Activated naive CD4-positive, alpha-beta T cell treated with Interleukin-2 at 50 U/mL for 16 hours (primary cell): ENCODE data around the gene R3HDM4.
A peak's percentile ranks its signal among the peaks of the same experiment; 100 is the strongest.

Source experiments
- DNase-seq: peaks from one replicate; pipeline ENCODE4 v3.0.0-alpha.2; 2020

The R3HDM4 gene

DNA sequence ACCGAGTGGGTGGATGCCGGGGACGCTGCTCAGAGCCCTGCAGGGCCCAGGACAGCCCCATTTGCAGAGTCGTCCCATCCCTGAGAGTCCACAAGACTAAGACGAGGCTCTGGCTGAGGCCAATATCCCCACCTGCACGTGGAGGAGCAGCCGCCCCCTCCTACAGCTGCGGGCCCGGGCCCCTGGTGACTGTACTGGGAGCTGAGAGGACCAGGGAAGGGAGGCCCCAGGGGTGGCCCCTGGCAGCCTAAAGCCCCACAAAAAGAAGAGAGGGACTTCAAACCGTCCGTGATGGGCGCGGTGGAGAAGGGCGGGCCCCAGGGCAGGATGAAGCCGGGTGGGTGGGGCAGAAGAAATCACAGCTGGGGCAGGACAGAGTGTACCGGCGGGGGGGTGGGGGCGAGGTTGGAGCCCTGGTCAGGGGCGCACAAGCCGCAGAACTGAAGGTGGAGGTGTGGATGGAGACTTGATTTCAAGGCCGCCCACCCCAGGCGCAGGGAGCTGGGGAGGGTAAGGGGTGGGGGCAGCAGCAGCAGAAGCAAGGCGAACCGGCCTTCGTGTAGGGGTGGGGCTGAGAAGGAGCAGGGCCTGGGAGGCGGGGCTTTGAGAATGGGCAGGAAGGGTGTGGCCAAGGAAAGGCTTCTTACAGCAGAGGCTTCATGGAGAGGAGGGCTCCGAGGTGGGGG is 40.6 kb downstream of the R3HDM4 start:
- DNase-seq = peak; percentile 81

DNA sequence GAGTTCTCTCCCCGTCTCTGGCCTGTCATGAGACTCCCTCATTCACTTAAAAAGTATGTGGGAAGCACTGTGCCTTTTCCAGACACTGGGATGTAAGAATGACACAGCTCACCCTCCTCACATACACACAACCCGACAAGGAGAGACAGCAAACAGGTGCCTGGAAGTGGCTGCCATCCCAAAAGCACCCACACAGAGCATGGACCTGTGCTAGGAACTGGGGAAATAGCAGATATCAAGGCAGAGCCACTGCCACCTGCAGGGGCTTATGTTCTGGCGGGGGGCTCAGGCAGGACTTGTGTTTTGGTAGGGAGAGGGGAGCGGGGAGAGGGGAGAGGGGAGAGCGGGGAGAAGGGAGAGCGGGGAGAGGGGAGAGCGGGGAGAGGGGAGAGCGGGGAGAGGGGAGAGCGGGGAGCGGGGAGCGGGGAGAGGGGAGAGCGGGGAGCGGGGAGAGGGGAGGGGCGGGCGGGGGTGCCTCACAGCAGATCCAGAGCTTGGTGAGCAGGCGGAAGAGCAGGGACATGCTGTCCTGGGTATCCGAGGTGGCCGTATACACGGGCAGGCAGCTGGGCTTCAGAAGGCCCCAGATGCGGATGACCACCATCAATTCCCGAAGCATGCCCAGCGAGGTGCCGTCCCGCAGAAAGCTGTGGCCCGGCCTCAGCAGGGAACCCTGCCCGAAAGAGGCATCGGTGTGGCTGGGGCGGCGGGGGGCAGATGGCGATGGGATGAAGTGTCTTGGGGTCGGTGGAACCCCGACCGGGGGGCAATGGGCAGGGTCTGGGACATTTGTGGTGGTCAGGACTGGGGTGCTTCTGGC is 41.4 kb downstream of the R3HDM4 start:
- DNase-seq = peak; percentile 13

DNA sequence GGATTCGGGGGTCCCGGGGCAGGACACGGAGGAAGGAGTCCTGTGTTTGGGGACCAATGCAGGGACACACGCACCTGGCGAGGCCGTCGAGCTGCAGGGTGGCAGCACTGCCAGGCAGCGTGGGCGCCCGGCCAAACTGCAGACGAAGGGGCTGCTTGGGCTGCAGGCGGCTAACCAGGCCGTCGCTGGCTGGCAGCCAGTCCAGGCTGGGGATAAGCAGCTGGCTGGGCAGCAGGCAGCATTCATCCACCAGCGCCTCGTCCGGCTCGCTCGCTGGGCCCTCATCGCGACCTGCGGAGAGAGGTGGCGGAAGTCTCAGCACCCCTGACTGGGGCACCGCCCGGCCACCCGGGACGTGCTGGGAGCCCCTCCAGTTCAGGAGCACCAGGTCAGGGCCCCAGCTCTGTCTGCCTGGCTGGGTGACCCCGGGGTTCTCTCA is 42.0 kb downstream of the R3HDM4 start:
- no peak for DNase-seq

DNA sequence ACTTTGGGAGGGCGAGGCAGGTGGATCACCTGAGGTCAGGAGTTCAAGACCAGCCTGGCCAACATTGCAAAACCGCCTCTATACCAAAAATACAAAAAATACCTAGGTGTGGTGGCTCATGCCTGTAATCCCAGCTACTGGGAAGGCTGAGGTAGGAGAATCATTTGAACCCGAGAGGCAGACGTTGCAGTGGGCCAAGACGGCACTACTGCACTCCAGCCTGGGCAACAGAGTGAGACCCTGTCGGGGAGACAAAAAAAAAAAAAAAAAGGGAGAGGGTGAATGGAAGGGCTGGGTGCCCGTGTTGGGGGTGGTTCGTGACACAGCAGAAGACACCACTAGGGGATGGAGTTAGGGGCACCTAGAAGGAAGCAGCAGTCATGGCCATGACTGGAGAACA is 42.7 kb downstream of the R3HDM4 start:
- no peak for DNase-seq

DNA sequence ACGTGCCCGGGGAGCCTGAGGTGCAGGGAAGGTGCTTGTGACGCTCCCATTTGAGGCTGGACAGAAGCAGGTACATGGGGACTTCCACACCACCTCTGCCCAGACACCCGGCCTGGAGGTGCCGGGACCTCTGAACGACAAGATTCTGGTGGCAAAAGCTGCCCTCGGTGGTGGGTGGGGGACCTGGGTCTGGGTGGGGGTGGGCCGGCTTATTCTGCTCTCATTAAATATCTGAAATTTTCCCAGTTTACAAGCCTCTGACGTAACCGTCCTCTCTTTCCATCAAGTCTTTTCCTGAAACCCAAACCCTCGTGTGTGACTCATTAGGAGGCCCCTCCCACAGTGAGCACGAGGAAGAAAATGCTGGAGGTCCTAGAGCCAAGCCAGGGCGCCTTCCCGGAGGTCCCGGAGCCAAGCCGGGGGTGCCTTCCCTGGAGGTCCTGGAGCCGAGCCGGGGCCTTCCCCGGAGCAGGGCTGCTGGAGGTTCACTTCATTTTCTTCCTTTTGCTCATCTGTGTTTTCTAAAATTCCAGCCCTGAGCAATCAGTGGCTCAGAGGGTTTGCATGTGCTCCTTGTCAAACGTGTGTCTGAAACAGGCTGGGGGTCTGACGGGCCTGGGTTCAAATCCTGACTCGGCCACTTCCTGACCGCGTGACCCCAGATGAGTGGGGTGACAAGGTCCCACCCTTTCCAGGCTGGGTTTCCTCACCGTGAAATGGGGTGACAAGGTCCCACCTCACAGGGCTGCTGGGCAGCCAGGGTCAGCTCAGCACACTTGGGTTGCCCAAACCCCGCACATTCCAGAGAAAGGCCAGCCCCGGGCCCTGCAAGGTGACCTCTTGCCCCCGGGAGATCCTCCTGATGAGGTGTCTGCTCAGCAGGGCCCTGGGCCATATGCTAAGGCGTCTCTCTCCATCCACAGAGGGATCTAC is 43.5 kb downstream of the R3HDM4 start:
- no peak for DNase-seq

DNA sequence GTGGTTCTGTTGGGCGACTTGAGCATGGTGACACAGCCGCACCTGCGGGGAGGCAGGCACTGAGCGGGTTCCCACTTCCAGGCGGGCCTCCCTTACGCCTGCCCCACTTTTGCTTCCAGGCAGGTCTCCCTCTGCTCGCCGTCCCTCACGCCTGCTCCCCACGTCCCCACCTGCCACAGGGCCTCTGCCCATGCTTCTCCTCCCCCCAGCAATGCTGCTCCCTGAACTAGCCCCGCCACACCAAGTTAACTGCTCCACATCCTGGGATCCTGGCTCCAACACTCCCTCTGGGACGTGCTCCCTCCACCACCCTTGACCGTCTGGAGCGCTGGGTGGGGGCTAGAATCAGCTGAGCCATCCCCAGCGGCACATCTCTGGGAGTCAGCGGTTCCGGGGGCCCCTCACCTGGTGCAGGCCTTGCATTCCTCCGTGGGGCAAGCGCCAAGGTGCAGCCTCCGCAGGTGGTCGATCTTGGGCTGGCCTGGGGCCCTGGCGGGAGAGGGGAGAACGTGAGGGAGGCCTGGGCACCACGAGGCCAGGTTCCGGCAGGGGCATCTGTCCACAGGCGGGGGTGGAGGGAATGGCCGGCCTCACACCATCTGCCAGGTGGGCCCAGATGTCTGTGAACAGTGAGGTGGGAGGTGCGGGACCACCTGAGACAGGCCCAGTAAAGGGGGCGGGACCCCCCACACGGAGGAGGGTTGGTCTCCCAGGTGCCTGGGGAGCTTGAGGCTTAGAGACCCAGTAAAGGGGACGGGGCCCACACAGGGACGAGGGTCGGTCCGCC is 44.4 kb downstream of the R3HDM4 start:
- DNase-seq = no peak

DNA sequence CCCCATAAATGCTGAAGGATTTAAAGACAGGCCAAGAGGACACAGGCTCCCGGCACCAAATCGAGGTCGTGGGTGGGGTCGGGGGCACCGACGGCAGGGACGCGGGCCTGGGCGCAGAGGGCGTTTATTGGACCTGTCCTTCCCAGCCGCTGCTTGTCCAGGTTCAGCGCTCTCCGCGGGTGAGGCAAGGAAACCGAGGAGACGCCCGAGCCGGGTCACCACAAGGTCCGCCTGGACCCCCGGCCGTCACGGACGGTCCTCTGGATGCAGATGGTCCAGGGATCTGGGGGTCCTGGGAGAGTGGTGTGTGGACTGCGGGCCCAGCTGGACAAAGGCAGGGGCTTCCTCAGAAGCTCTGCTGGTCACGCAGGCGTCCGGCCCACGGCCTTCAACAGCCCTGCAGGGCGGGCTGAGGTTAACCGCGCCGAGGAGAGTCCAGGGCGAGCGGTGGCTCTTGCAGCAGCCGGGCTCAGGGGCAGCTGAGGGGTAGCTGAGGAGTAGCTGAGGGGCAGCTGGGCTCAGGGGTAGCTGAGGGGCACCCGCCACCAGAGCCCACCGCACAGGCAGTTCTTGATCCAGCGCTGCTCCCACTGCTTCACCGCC is 45.1 kb downstream of the R3HDM4 start:
- no peak for DNase-seq

DNA sequence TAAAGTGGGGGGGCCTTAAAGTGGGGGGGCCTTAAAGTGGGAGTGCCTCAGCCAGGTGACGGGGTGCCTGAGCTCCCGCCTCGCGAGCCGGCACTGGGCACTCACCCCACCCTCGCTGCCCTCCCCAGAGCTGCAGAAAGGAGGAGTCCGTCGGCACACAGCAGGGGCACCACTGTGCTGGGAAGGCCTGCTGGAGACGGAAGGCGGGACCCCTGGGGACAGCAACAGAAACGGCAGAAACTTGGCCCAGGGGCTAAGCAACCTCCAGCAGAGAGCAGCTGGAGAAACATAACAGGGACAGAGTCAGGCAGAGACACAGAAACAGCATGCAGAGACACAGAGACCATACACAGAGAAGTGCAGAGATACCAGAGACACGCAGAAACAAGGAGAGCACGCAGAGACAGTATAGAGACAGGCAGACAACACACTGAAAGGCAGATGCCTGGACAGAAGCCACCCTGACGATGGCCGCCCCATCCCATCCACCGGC is 45.7 kb downstream of the R3HDM4 start:
- DNase-seq = no peak

DNA sequence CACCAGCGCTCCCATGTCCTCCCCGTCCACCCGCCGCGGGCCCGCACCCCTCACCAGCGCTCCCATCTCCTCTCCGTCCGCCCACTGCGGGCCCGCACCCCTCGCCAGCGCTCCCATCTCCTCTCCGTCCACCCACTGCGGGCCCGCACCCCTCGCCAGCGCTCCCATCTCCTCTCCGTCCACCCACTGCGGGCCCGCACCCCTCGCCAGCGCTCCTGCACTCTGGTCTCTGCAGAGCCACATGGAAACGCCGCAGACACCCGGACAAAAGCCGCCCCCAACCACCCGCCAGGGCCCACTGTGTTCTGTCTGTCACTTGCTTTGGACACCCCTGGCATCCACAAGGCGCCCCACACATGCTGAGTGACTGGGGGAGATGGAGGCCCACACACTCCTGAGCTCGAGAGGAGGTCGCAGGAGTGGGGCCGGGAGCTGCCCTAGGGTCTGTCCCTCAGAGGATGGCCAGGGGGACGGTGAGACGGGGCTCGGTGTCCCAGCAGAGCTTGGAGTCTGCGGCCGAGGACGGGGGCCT is 46.2 kb downstream of the R3HDM4 start:
- DNase-seq = no peak

DNA sequence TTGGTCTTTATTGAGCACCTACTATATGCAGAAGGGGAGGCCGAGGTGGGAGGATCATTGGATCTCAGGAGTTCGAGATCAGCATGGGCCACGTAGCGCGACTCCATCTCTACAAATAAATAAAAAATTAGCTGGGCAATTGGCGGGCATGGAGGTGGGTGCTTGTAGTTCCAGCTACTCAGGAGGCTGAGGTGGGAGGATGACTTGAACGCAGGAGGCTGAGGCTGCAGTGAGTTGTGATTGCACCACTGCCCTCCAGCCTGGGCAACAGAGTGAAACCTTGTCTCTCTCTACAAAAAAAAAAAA is 49.8 kb downstream of the R3HDM4 start:
- no peak for DNase-seq

DNA sequence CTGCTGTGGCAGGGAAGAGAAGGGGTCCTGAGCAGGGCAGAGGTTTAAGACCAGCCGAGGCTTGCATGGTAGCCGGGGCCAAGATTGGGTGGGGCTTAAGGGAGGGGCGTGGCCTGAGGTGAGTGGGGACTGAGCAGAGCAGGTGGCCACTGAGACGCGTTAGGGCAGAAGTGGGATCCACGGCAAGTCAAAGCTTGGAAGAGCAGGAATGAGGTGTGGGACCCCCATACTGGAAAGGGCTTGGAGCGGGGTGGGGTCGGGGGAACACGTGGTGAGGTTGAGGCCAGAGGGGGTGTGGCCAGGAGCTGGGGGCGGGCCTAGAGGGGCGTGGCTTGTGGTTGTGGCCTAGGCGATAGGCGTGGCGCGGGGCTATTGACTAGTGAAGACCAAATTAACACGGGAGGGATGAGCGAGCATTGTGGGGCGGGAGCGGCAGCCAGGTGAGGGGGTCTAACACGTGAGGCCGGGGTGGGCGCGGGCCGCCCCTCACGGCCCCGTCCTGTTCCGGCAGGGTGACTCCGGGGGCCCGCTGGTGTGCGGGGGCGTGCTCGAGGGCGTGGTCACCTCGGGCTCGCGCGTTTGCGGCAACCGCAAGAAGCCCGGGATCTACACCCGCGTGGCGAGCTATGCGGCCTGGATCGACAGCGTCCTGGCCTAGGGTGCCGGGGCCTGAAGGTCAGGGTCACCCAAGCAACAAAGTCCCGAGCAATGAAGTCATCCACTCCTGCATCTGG is 50.3 kb downstream of the R3HDM4 start:
- DNase-seq = peak; percentile 81

DNA sequence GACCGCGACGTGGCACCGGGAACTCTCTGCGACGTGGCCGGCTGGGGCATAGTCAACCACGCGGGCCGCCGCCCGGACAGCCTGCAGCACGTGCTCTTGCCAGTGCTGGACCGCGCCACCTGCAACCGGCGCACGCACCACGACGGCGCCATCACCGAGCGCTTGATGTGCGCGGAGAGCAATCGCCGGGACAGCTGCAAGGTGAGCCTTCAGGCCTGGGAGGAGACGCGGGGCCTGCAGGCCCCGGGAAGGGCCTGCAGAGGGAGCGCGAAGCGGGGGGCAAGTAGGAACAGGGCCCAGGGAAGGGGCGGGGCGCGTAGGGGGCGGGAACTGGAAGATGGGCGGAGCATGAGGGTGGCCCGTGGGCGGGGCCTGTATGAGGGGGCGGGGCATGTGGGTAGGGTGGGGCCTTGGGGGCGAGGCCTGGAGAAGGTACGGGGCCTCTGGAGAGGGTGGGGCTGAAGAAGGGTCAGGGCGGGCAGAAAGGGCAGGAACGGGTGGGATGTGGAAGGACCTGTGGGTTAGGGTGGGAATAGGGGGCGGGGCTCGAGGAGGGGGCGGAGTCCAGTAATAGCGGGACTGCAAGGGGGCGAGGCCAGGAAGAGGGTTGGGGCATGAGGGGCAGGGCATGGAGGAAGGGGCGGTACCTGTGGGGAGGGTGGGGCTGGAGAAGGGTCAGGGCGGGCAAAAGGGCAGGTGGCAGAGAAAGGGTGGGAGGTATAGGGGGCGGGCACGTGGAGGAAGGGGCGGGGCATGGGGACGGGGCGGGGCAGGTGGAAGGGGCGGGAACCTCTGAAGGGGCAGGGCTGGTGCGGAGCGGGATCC is 51.1 kb downstream of the R3HDM4 start:
- DNase-seq = peak; percentile 61

DNA sequence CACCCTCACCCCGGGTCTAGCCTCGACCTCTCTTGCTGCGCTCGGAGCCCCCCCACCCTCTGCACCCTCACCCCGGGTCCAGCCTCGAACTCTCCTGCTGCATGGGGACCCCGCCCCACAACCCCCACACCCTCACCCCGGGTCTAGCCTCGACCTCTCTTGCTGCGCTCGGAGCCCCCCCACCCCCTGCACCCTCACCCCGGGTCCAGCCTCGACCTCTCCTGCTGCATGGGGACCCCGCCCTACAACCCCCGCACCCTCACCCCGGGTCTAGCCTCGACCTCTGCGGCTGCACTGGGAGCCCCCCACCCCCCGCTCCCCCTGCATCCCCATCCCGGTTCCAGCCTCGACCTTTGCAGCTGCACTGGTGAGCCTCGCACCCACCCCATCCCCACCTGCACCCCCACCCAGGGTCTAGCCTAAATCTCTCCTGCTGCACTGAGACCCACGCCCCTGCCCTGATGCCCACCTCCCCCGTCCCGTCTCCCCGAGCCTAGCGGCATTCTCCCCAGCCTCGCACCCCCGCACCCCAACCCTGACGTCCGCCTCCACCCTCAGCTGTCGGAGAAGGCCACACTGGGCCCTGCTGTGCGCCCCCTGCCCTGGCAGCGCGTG is 51.8 kb downstream of the R3HDM4 start:
- no peak for DNase-seq

DNA sequence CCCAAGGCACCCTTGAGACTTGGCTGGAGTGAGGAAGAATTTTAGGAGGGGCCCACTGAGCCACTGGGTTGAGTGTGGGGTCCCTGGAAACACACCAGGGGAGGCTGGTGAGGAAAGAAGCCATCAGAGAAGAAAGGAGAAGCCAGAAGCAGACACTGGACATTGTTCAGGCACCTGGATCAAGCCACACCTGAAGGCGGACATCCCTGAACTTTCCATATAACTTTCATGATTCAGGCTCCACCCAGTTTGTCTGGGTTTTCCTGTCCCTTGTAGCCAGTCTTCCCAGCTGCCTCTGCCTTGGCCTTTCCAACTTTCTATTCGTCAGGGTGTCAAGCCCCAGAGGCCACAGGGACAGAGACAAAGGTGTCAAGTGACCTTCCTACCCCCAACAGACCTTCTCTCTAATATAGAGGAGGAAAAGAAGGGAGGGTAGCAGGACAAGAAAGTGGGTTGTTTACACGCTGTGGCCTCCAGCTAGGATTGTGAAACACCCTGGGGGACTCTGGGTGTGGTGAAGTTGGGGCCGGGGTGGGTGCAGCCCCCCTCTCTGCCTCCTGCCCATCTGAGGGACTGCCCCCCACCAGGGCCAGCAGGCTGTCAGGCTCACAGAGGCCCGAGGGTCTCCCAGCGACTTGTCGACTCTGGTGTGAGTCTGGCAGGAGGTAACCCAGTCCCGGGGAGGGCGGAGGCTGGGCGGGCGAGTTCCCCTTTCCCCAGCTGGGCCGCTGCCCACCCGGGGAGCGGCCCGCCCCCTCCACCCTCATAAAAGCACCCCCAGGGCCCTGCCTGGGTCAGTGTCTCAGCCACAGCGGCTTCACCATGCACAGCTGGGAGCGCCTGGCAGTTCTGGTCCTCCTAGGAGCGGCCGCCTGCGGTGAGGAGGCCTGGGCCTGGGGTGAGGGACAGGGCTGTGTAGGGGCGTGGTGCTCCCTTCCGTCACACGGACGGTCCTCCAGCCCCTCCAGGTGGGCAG is 53.9 kb downstream of the R3HDM4 start, which contains the start of gene CFD:
CFD (plus strand) TSS at position 797 of the 976 bp plus-strand sequence; CDS start at position 823, 26 bp downstream.
- DNase-seq = no peak

DNA sequence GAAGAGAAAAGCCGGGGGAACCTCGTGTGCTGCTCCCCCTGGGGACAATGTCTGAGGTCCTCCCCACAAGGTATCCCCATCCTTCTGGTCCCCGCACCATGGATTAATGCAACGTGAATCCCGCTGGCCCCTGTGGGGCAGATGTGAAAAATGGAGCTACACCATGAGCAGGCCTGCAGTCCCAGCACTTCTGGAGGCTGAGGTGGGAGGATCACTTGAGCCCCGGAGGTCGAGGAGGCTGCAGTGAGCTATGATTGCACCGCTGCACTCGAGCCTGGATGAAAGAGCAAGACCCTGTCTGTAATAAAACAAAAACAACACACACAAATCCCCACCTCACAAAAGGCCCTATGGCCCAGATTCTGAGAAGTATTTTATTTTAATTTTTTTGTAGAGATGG is 54.7 kb downstream of the R3HDM4 start:
- no peak for DNase-seq

DNA sequence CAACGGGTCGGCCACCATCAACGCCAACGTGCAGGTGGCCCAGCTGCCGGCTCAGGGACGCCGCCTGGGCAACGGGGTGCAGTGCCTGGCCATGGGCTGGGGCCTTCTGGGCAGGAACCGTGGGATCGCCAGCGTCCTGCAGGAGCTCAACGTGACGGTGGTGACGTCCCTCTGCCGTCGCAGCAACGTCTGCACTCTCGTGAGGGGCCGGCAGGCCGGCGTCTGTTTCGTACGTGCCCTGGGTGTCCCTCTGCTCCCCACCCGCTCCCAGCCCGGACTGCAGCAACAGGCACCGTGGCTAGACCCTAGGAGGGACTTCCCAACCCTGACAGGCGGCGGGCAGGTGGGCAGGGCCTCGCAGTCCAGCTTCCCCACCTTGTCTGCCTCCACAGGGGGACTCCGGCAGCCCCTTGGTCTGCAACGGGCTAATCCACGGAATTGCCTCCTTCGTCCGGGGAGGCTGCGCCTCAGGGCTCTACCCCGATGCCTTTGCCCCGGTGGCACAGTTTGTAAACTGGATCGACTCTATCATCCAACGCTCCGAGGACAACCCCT is 57.4 kb downstream of the R3HDM4 start:
- no peak for DNase-seq

DNA sequence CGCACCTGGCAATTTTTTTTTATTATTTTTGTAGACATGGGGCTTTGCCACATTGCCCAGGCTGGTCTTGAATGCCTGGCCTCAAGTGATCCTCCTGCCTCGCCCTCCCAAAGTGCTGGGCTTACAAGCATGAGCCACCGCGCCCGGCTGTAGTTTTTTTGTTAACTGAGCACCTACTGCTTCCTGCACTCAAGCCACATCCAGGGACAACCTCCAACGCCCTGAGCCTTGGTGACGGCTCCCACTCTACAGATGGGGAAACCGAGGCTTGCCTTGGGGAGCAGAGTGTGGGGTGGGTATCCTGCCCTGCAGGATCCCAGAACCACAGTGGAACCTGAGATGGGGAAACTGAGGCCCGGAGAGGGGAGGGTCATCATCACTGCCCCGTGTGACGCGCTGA is 57.9 kb downstream of the R3HDM4 start:
- no peak for DNase-seq

DNA sequence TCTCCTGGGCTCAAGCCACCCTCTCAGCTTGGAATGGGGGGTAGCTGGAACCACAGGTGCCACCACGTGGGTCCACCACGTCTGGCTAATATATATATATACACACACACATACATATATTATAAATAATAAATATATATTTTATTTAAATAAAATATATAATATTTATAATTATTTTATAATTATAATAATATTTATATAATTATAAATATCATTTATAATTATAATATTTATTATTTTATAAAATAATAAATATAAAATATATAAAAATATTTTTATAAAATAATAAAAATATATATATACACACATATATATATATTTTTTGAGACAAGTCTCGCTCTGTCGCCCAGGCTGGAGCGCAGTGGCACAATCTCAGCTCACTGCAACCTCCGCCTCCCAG is 58.5 kb downstream of the R3HDM4 start:
- no peak for DNase-seq
